GM18505 (cell line): Measurements from ENCODE around the gene KLRK1.
"Not testable (repeated sequence)": the region's sequence is repeated elsewhere in the genome, so short reads cannot be mapped to it uniquely, and the experiment has no call there.

Experiments used
- ATAC-seq: cut with Tn5 transposase; IDR thresholded peaks from one replicate; pipeline ENCODE4 v1.9.1; 2021; ENCODE audit not compliant: unreplicated experiment
- POLR2A ChIP-seq: IDR thresholded peaks from 4 replicates; pipeline ENCODE4 v1.6.1; 2011; ENCODE audit warnings: borderline replicate concordance; ENCODE audit not compliant: insufficient read depth, insufficient read length; ENCODE audit errors: extremely low read depth

KLRK1 gene

DNA sequence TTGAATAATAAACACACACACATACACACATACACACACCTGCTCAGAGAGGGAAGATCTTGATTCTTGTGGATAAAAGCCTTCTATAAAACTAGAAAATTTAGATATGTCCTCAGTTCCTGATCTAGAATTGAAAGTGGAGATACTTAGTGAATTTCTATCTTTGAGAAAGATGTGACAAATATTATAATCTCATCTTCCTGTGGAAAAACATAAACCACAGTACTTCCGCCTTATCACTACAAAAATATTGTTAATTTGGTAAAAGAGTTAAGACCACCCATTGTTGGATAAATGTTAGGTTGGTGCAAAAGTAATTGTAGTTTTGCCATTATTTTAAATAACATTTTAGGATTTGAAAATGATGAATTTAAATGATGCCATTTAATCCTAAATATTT is at the start of gene KLRK1:
Gene KLRK1, minus strand, starts transcription at position 138 of the 400 bp plus-strand sequence. CDS start 1,231 bp downstream, outside the sequence.
- TF ChIP-seq POLR2A = no peak

DNA sequence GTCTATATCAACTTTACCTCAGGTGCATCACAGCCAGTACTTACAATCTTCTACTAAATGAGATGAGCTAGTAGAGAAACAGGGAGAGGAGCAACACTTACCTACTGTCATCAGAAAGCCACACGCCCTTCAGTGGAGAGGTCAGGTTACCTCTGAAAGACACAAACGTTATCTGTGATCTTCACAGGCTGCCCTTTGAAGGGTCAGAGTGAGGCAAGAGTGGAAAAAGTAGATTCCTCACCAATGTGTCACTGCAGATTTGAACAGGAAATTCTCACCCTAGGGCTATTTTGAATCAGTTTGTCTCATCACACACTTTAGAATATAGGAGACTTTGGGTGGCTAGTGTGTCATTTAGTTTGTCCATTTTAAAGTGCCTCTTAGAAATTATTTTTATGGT is 47.8 kb upstream of the KLRK1 start:
- not testable (repeated sequence) for ATAC-seq

More for the DNA sequence above, at the start of gene KLRK1:
- ATAC-seq = no peak

- ATAC-seq = not testable (repeated sequence)
These were observed 46.0 kb upstream of the KLRK1 start, which contains the start of gene KLRC2 for GRCh38 chr12:10435816-10436215. KLRC2 (minus strand) TSS chr12:10436010; CDS start chr12:10435986, 24 bp downstream.

DNA sequence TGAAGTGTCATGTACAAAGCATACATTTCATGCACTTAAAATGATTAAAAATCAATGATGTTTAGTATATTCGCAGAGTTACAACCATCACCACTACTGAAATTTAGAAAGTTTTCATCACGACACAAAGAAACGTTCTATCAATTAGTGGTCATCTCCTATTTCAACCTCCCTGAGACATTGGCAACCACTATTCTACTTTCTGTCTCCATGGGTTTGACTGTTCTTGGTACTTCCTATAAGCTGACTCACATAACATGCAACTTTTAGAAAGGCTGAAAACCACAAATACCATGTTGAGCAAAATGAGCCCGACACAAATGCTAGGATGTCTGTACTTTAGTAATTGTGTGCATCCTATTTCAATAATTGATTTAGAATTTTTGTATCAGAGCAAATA is 40.8 kb upstream of the KLRK1 start:
- not testable (repeated sequence) for ATAC-seq

- not testable (repeated sequence) for ATAC-seq
These were observed 36.1 kb upstream of the KLRK1 start for GRCh38 chr12:10425938-10426337.

GRCh38 chr12:10424260-10424899 is 34.5 kb upstream of the KLRK1 start:
- not testable (repeated sequence) for ATAC-seq

DNA sequence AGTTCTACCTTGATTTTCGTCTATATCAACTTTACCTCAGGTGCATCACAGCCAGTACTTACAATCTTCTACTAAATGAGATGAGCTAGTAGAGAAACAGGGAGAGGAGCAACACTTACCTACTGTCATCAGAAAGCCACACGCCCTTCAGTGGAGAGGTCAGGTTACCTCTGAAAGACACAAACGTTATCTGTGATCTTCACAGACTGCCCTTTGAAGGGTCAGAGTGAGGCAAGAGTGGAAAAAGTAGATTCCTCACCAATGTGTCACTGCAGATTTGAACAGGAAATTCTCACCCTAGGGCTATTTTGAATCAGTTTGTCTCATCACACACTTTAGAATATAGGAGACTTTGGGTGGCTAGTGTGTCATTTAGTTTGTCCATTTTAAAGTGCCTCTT is 32.3 kb upstream of the KLRK1 start:
- not testable (repeated sequence) for ATAC-seq

GRCh38 chr12:10420334-10420733 is 30.5 kb upstream of the KLRK1 start, which contains the start of gene KLRC3:
KLRC3 (minus strand) TSS chr12:10420595; CDS start chr12:10420550, 45 bp downstream.
- ATAC-seq = not testable (repeated sequence)

GRCh38 chr12:10409392-10409791 is 19.6 kb upstream of the KLRK1 start, which contains the start of gene KLRC4:
KLRC4 (minus strand) TSS chr12:10409757; CDS start chr12:10409575, 182 bp downstream.
- TF ChIP-seq POLR2A = no peak

GRCh38 chr12:10408842-10409241 is 19.0 kb upstream of the KLRK1 start:
- TF ChIP-seq POLR2A = no peak
- ATAC-seq = no peak

More at GRCh38 chr12:10409392-10409791, 19.6 kb upstream of the KLRK1 start, which contains the start of gene KLRC4:
- no peak for ATAC-seq

- TF ChIP-seq POLR2A = no peak
- ATAC-seq = no peak
These were observed 16.9 kb upstream of the KLRK1 start for GRCh38 chr12:10406725-10407124.

DNA sequence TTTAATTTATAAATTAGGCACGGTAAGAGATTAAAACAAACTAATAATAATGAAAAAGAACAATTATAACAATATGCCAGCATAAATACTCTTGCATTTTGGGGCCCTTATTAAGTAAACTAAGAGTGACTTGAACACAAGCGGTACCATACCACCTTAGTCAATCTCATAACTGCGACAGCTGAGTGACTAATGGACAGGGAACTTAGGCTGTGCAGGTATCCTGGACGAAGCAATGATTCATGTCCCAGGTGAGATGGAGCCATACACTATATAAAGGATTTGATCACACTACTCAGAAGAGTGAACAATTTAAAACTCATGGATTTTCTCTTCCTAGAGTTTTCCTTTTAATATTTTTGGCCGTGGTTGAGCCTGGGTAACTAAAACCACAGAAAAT is 15.5 kb upstream of the KLRK1 start:
- no peak for TF ChIP-seq POLR2A
- no peak for ATAC-seq

DNA sequence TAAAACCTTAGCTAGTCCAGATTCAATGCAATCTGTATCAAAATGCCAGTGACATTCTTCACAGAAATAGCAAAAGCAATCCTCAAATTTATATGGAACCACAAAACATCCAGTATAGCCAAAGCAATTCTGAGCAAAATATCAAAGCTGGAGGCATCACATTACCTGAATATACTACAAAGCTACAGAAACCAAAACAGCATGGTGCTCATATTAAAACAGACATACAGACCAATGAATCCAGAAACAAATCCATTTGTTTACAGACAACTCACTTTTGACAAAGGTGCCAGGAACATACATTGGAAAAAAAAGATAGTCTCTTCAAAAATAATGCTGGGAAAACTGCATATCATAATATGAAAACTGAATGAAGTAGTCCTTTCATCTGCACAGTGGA is 15.0 kb upstream of the KLRK1 start:
- no peak for ATAC-seq
- TF ChIP-seq POLR2A = no peak

DNA sequence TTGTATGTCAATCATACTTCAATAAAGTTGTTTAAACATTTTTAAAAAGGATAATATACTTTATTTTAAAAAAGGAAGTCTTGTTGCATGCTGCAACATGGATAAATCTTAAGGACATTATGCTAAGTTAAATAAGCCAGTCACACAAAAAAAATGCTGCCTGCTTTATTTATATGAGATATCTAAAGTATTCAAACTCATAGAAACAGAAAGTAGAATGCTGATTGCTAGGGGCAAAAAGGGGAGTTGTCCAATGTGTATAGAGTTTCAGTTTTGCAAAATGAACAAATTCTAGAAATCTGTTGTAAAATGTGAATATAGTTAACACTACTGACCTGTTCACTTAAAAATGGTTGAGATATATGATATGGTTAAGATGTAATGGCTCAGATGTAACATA is 11.0 kb upstream of the KLRK1 start:
- no peak for TF ChIP-seq POLR2A
- no peak for ATAC-seq

GRCh38 chr12:10398168-10398567 is 8.3 kb upstream of the KLRK1 start:
- TF ChIP-seq POLR2A = no peak
- ATAC-seq = no peak
